HCT116 (cell line): ENCODE measurements around the gene TNIP3. TPM values are rescaled to one million over a fixed set of nuclear protein-coding genes. Genes with fewer than 3 reads are reported as not detected.

Experiments
- ATAC-seq: fragments of 200-7000 bp; cut with Tn5 transposase; 2 replicates; pipeline ENCODE4 v1.9.1; 2020; ENCODE audit warnings: mild to moderate bottlenecking, moderate library complexity
- Bru-seq: library from RNA; stranded (reverse); fragments of 400-500 nt; gene quantifications from one replicate; lab custom pipeline; 2021; lab: Mats Ljungman, UMichigan
- BruChase-seq, 2 experiments: library from RNA; stranded (reverse); fragments of 400-500 nt; gene quantifications; one replicate each; lab custom pipeline; 2021; lab: Mats Ljungman, UMichigan
- BruUV-seq: library from RNA; stranded (reverse); fragments of 400-500 nt; replicated peaks from 2 replicates; lab custom pipeline; 2021; lab: Mats Ljungman, UMichigan
- CTCF ChIA-PET: fragments of 300-600 bp; sonication (Branson Sonifier 250); formaldehyde crosslinking; loops from one replicate; lab custom pipeline; 2021; ENCODE audit warnings: antibody characterized with exemption; lab: Charles Lee
- POLR2A ChIA-PET: fragments of 300-600, 350-600 bp; sonication (Branson Sonifier 250); formaldehyde crosslinking; loops from one replicate; lab custom pipeline; 2021; ENCODE audit warnings: antibody characterized with exemption; lab: Charles Lee
- RAD21 ChIA-PET, 2 experiments: fragments of 300-600 bp; sonication (Branson Sonifier 250); formaldehyde crosslinking; loops; one replicate each; lab custom pipeline; 2023; ENCODE audit warnings: low total read pairs in 2 of 2; ENCODE audit not compliant: uncharacterized antibody in 2 of 2, unreplicated experiment in 2 of 2, low non-redundant PET in 1 of 2; lab: Charles Lee
- DNase-seq: peaks from one replicate; pipeline ENCODE4 v3.0.0-alpha.2; 2010; ENCODE audit warnings: low read depth, low spot score
- H2AFZ ChIP-seq: fragments of 200-600 bp; shearing (Covaris generic), sonication (generic); 2 replicates; pipeline ENCODE4 v1.6.1; 2017; ENCODE audit warnings: low read depth, mixed run types, mixed read lengths, antibody characterized with exemption, low read length; ENCODE audit not compliant: poor library complexity, severe bottlenecking
- H3K27ac ChIP-seq: 2 replicates; pipeline ENCODE4 v1.5.1; 2012; ENCODE audit warnings: low read depth, low read length
- H3K27me3 ChIP-seq: fragments of 200-600 bp; sonication (generic); 2 replicates; pipeline ENCODE4 v1.6.1; 2016; ENCODE audit warnings: mixed run types, low read length, mixed read lengths; ENCODE audit not compliant: insufficient read depth
- H3K36me3 ChIP-seq, 2 experiments: fragments of 200-500 bp in 1 of 2; fragments of 200-600 bp in 1 of 2; sonication (Bioruptor generic) in 1 of 2; sonication (generic) in 1 of 2; 2 replicates each; pipeline versions ENCODE4 v1.5.1 to v1.6.1; 2014 to 2016; ENCODE audit warnings: low read length in 2 of 2, inconsistent platforms in 1 of 2, mixed read lengths in 1 of 2, mixed run types in 1 of 2; ENCODE audit not compliant: insufficient read depth in 2 of 2, control insufficient read depth in 1 of 2
- H3K4me1 ChIP-seq, 2 experiments: fragments of 200-600 bp in 1 of 2; sonication (generic) in 1 of 2; 2 replicates each; pipeline versions ENCODE4 v1.5.1 to v1.6.1; 2012 to 2017; ENCODE audit warnings: low read length in 2 of 2, inconsistent platforms in 1 of 2, mild to moderate bottlenecking in 1 of 2, mixed read lengths in 1 of 2, mixed run types in 1 of 2, moderate library complexity in 1 of 2; ENCODE audit not compliant: insufficient read depth in 2 of 2, control insufficient read depth in 1 of 2
- H3K4me2 ChIP-seq: fragments of 200-600 bp; sonication (generic); 2 replicates; pipeline ENCODE4 v1.6.1; 2017; ENCODE audit warnings: mixed run types, low read length, mixed read lengths
- H3K4me3 ChIP-seq, 2 experiments: fragments of 200-600 bp in 1 of 2; sonication (generic) in 1 of 2; replicated peaks in 1 of 2; 2 replicates each; pipeline ENCODE4 v1.5.1; 2011 to 2016; ENCODE audit warnings: low read length in 2 of 2, control low read depth in 1 of 2, low read depth in 1 of 2, mild to moderate bottlenecking in 1 of 2, mixed read lengths in 1 of 2, mixed run types in 1 of 2
- H3K79me2 ChIP-seq: fragments of 200-600 bp; sonication (generic); 2 replicates; pipeline ENCODE4 v1.6.1; 2017; ENCODE audit warnings: mild to moderate bottlenecking, mixed run types, low read length, moderate library complexity, mixed read lengths; ENCODE audit not compliant: insufficient read depth
- H3K9ac ChIP-seq: fragments of 200-600 bp; sonication (generic); 2 replicates; pipeline ENCODE4 v1.6.1; 2016; ENCODE audit warnings: low read length, mixed read lengths
- H3K9me2 ChIP-seq: fragments of 200-600 bp; sonication (generic), shearing (Covaris generic); 2 replicates; pipeline ENCODE4 v1.6.1; 2017; ENCODE audit warnings: mixed run types, mild to moderate bottlenecking, moderate library complexity; ENCODE audit not compliant: insufficient read depth
- H3K9me3 ChIP-seq, 2 experiments: fragments of 200-500 bp in 1 of 2; fragments of 200-600 bp in 1 of 2; sonication (Bioruptor generic) in 1 of 2; sonication (generic) in 1 of 2; 2 replicates each; pipeline ENCODE4 v1.6.1; 2014 to 2017; ENCODE audit warnings: low read length in 2 of 2, mixed read lengths in 2 of 2, inconsistent platforms in 1 of 2, low read depth in 1 of 2, mild to moderate bottlenecking in 1 of 2, mixed run types in 1 of 2, moderate library complexity in 1 of 2; ENCODE audit not compliant: control insufficient read depth in 1 of 2, insufficient read depth in 1 of 2
- H4K20me1 ChIP-seq: fragments of 200-600 bp; sonication (generic), shearing (Covaris generic); 2 replicates; pipeline ENCODE4 v1.6.1; 2017; ENCODE audit warnings: mixed run types, mild to moderate bottlenecking, moderate library complexity; ENCODE audit not compliant: insufficient read depth
- CBX3 ChIP-seq: IDR thresholded peaks from 2 replicates; pipeline ENCODE4 v1.6.1; 2012; ENCODE audit warnings: low read depth
- CEBPB ChIP-seq: IDR thresholded peaks from 2 replicates; pipeline ENCODE4 v1.6.1; 2012; ENCODE audit warnings: low read depth
- CTCF ChIP-seq, 3 experiments: fragments of 200-600 bp in 1 of 3; sonication (generic) in 1 of 3; IDR thresholded peaks in 2 of 3; conservative IDR thresholded peaks in 1 of 3; 2 replicates each; pipeline ENCODE4 v1.5.1; 2012 to 2017; ENCODE audit warnings: low read depth in 2 of 3, low read length in 2 of 3, antibody characterized with exemption in 1 of 3, borderline replicate concordance in 1 of 3, control low read depth in 1 of 3, mild to moderate bottlenecking in 1 of 3, mixed read lengths in 1 of 3, mixed run types in 1 of 3, moderate library complexity in 1 of 3; ENCODE audit not compliant: insufficient read depth in 1 of 3
- EGR1 ChIP-seq: IDR thresholded peaks from 2 replicates; pipeline ENCODE4 v1.6.1; 2012; ENCODE audit warnings: low read depth
- EZH2 ChIP-seq: fragments of 200-600 bp; sonication (generic); IDR thresholded peaks from 2 replicates; pipeline ENCODE4 v1.6.1; 2017; ENCODE audit warnings: antibody characterized with exemption, mixed run types
- EZH2phosphoT487 ChIP-seq: fragments of 200-600 bp; IDR thresholded peaks from 2 replicates; pipeline ENCODE4 v1.6.1; 2018; ENCODE audit warnings: antibody characterized with exemption, borderline replicate concordance
- FOSL1 ChIP-seq: IDR thresholded peaks from 2 replicates; pipeline ENCODE4 v1.6.1; 2012; ENCODE audit warnings: low read depth
- JUND ChIP-seq: IDR thresholded peaks from 2 replicates; pipeline ENCODE4 v1.6.1; 2012
- POLR2AphosphoS5 ChIP-seq: IDR thresholded peaks from 2 replicates; pipeline ENCODE4 v1.6.1; 2011; ENCODE audit warnings: mild to moderate bottlenecking, low read depth, low read length, moderate library complexity
- REST ChIP-seq: IDR thresholded peaks from 2 replicates; pipeline ENCODE4 v1.6.1; 2012; ENCODE audit warnings: low read depth
- SIN3A ChIP-seq: IDR thresholded peaks from 2 replicates; pipeline ENCODE4 v1.6.1; 2012; ENCODE audit warnings: low read depth
- SP1 ChIP-seq: IDR thresholded peaks from 2 replicates; pipeline ENCODE4 v1.6.1; 2012; ENCODE audit warnings: low read depth
- SRF ChIP-seq: IDR thresholded peaks from 2 replicates; pipeline ENCODE4 v1.6.1; 2012; ENCODE audit warnings: low read depth
- TCF7L2 ChIP-seq: IDR thresholded peaks from 2 replicates; pipeline ENCODE4 v1.7.0; 2011; ENCODE audit warnings: borderline replicate concordance, inconsistent platforms; ENCODE audit not compliant: insufficient read depth, insufficient read length; ENCODE audit errors: extremely low read depth
- YY1 ChIP-seq: IDR thresholded peaks from 2 replicates; pipeline ENCODE4 v1.6.1; 2011; ENCODE audit warnings: low read length, low read depth, moderate library complexity, mild to moderate bottlenecking; ENCODE audit not compliant: insufficient replicate concordance; ENCODE audit errors: extremely low read depth
- ZFX ChIP-seq: fragments of 450-650 bp; IDR thresholded peaks from 2 replicates; pipeline ENCODE4 v1.6.1; 2017
- intact Hi-C: fragments of 100-400 bp; cut with micrococcal nuclease; formaldehyde crosslinking; loops from 2 replicates; pipeline ENCODE4 v1.10.0; 2022
- long read RNA-seq: library from polyadenylated mRNA; unstranded; transcript quantifications from one replicate; pipeline ENCODE4 v2.0.0, GENCODE V29; 2021; ENCODE audit not compliant: unreplicated experiment
- polyA plus RNA-seq: library from polyadenylated mRNA; unstranded; fragments of >200 nt; gene quantifications from 2 replicates; pipeline ENCODE4 v1.2.1, GENCODE V29; 2012; ENCODE audit warnings: missing spikeins
- total RNA-seq: library from RNA; stranded (reverse); gene quantifications from one replicate; pipeline ENCODE4 v1.2.1, GENCODE V29; 2021; ENCODE audit not compliant: unreplicated experiment

Gene TNIP3
- total RNA-seq: not detected
- polyA plus RNA-seq: not detected in 2 replicates
- Bru-seq, nascent RNA: not detected
- BruChase-seq, experiment 1, labeled RNA remaining after a 6-hour chase: not detected
- percentile 3 among the genes with signal in this experiment for BruChase-seq, experiment 2, labeled RNA remaining after a 2-hour chase
- long read RNA-seq: 0 reads

- Histone ChIP-seq H4K20me1 (no peaks in the 10 kb centered on the region), H3K79me2 (no peaks in the 10 kb centered on the region), H3K4me1 (no peaks in the 10 kb centered on the region), H3K9me2 (no peaks in the 10 kb centered on the region), H3K4me2 (no peak within 1 kb of the TSS), H2AFZ (no peak within 1 kb of the TSS), H3K4me3 (no peak within 1 kb of the TSS), H3K9me3 (no peaks in the 10 kb centered on the region), H3K9ac (no peak within 1 kb of the TSS), H3K27me3 (no peaks in the 10 kb centered on the region), H3K36me3 (no peaks in the 10 kb centered on the region), H3K27ac (no peak within 1 kb of the TSS)
- ChIA-PET POLR2A (no interaction called here), RAD21 (no interaction called here), CTCF (no interaction called here)
- no TSS peak for BruUV-seq
- no peak for TF ChIP-seq CEBPB
- no peak for TF ChIP-seq FOSL1
- TF ChIP-seq ZFX: no peak
- no peak for TF ChIP-seq EGR1
- TF ChIP-seq EZH2: no peak
- TF ChIP-seq EZH2phosphoT487: no peak
- TF ChIP-seq REST: no peak
- no peak for TF ChIP-seq YY1
- no peak for TF ChIP-seq CBX3
- TF ChIP-seq JUND: no peak
- TF ChIP-seq SIN3A: no peak
- TF ChIP-seq SP1: no peak
- TF ChIP-seq TCF7L2: no peak
- TF ChIP-seq POLR2AphosphoS5: no peak
- TF ChIP-seq CTCF (IDR thresholded peaks at IDR 0.05 in 2 of 3, conservative IDR thresholded peaks at IDR 0.05 in 1 of 3; ENCODE audit: borderline replicate concordance in 1 of 3, insufficient read depth in 1 of 3, low read depth in 2 of 3, low read length in 2 of 3): no peak
- no peak for TF ChIP-seq SRF
- intact Hi-C loops: no loop called here
- DNase-seq (no peak), ATAC-seq (no peak)
Measured at GRCh38 chr4:121164291-121164690, at the start of gene TNIP3. Gene TNIP3, minus strand, starts transcription at chr4:121164321. Its CDS starts 196 bp downstream, at chr4:121164125.
